HuH-7.5 (cell line): ENCODE data around the gene SLC39A10.
"Not testable (repeated sequence)": the region's sequence is repeated elsewhere in the genome, so short reads cannot be mapped to it uniquely, and the experiment has no call there.

Source experiments
- DNase-seq: peaks from one replicate; pipeline ENCODE4 v3.0.0; 2011; ENCODE audit warnings: low spot score

Gene SLC39A10

GRCh38 chr2:195674491-195675221 lies 17.6 kb downstream of the SLC39A10 start:
- no peak for DNase-seq

GRCh38 chr2:195675783-195676427 lies 18.9 kb downstream of the SLC39A10 start:
- DNase-seq: no peak

- no peak for DNase-seq
Observed at GRCh38 chr2:195677290-195677689, 20.3 kb downstream of the SLC39A10 start.

GRCh38 chr2:195677884-195678283 lies 20.9 kb downstream of the SLC39A10 start:
- no peak for DNase-seq

- DNase-seq: no peak
Observed at GRCh38 chr2:195682077-195682476, 25.1 kb downstream of the SLC39A10 start.

GRCh38 chr2:195683174-195683573 lies 26.1 kb downstream of the SLC39A10 start:
- DNase-seq: no peak

GRCh38 chr2:195686564-195686963 lies 29.5 kb downstream of the SLC39A10 start:
- no peak for DNase-seq

- DNase-seq: no peak
Observed at GRCh38 chr2:195687320-195688086, 30.5 kb downstream of the SLC39A10 start.

- DNase-seq: not testable (repeated sequence)
Observed at GRCh38 chr2:195692531-195692930, 35.5 kb downstream of the SLC39A10 start.

- no peak for DNase-seq
Observed at GRCh38 chr2:195694553-195694952, 37.5 kb downstream of the SLC39A10 start.

GRCh38 chr2:195695002-195695631 lies 38.1 kb downstream of the SLC39A10 start:
- DNase-seq: no peak

- no peak for DNase-seq
Observed at GRCh38 chr2:195696012-195696411, 39.0 kb downstream of the SLC39A10 start.

GRCh38 chr2:195697681-195698220 lies 40.7 kb downstream of the SLC39A10 start:
- no peak for DNase-seq

- no peak for DNase-seq
Observed at GRCh38 chr2:195700480-195700879, 43.5 kb downstream of the SLC39A10 start.

GRCh38 chr2:195706161-195706900 lies 49.3 kb downstream of the SLC39A10 start:
- DNase-seq: no peak

- no peak for DNase-seq
Observed at GRCh38 chr2:195709901-195710806, 53.1 kb downstream of the SLC39A10 start.

GRCh38 chr2:195711478-195711877 lies 54.5 kb downstream of the SLC39A10 start:
- no peak for DNase-seq

- DNase-seq: no peak
Observed at GRCh38 chr2:195716466-195716865, 59.4 kb downstream of the SLC39A10 start.

GRCh38 chr2:195721042-195721441 lies 64.0 kb downstream of the SLC39A10 start:
- no peak for DNase-seq

- DNase-seq: no peak
Observed at GRCh38 chr2:195722075-195722474, 65.0 kb downstream of the SLC39A10 start.
